ENCODE data around the gene CDH4.
"Not testable (repeated sequence)": the region's sequence is repeated elsewhere in the genome, so short reads cannot be mapped to it uniquely, and the experiment has no call there.

Gene CDH4

GRCh38 chr20:61965606-61966491 is 713.8 kb downstream of the CDH4 start:
- DNase-seq (ENCODE audit: low spot score), result no peak

- no peak for DNase-seq (ENCODE audit: low spot score)
Measured at GRCh38 chr20:61966492-61967244, 714.6 kb downstream of the CDH4 start.

- no peak for DNase-seq (ENCODE audit: low spot score)
Measured at GRCh38 chr20:61967300-61967699, 715.2 kb downstream of the CDH4 start.

- DNase-seq (ENCODE audit: low spot score), result no peak
Measured at GRCh38 chr20:61968036-61968810, 716.2 kb downstream of the CDH4 start.

- DNase-seq (ENCODE audit: low spot score), result no peak
Measured at GRCh38 chr20:61968932-61969331, 716.9 kb downstream of the CDH4 start.

- DNase-seq (ENCODE audit: low spot score), result no peak
Measured at GRCh38 chr20:61969806-61970205, 717.7 kb downstream of the CDH4 start.

- no peak for DNase-seq (ENCODE audit: low spot score)
Measured at GRCh38 chr20:61970357-61970756, 718.3 kb downstream of the CDH4 start.

GRCh38 chr20:61971595-61971994 is 719.5 kb downstream of the CDH4 start:
- not testable (repeated sequence) for DNase-seq (ENCODE audit: low spot score)

GRCh38 chr20:61972636-61973508 is 720.8 kb downstream of the CDH4 start:
- DNase-seq (ENCODE audit: low spot score), result no peak

GRCh38 chr20:61973515-61974356 is 721.7 kb downstream of the CDH4 start:
- DNase-seq (ENCODE audit: low spot score), result no peak

GRCh38 chr20:61974357-61974665 is 722.2 kb downstream of the CDH4 start:
- no peak for DNase-seq (ENCODE audit: low spot score)

GRCh38 chr20:61975407-61976129 is 723.5 kb downstream of the CDH4 start:
- no peak for DNase-seq (ENCODE audit: low spot score)

GRCh38 chr20:61976263-61976643 is 724.2 kb downstream of the CDH4 start:
- DNase-seq (ENCODE audit: low spot score), result no peak

GRCh38 chr20:61976644-61977418 is 724.8 kb downstream of the CDH4 start:
- no peak for DNase-seq (ENCODE audit: low spot score)

GRCh38 chr20:61977419-61977786 is 725.3 kb downstream of the CDH4 start:
- no peak for DNase-seq (ENCODE audit: low spot score)

GRCh38 chr20:61978491-61978890 is 726.4 kb downstream of the CDH4 start:
- no peak for DNase-seq (ENCODE audit: low spot score)

- DNase-seq (ENCODE audit: low spot score), result no peak
Measured at GRCh38 chr20:61979090-61979489, 727.0 kb downstream of the CDH4 start.

- DNase-seq (ENCODE audit: low spot score), result no peak
Measured at GRCh38 chr20:61979701-61980635, 727.9 kb downstream of the CDH4 start.
